H1 (cell line): ENCODE measurements around the gene RAP1GDS1. TPM values are rescaled to one million over a fixed set of nuclear protein-coding genes. Genes with fewer than 3 reads are reported as not detected.

Source experiments
- CTCF ChIA-PET: fragments of 300-600 bp; sonication (Branson Sonifier 250); formaldehyde crosslinking; loops from one replicate; lab custom pipeline; 2021; ENCODE audit not compliant: partially characterized antibody; lab: Charles Lee
- POLR2A ChIA-PET: fragments of 300-600 bp; sonication (Branson Sonifier 250); formaldehyde crosslinking; loops from one replicate; lab custom pipeline; 2021; ENCODE audit warnings: inconsistent platforms; ENCODE audit not compliant: partially characterized antibody; lab: Charles Lee
- DNase-seq, 2 experiments: peaks; one replicate each; pipeline versions ENCODE4 v3.0.0 to v3.0.0-alpha.2; 2010 to 2022; ENCODE audit warnings: low spot score in 2 of 2, low read depth in 1 of 2, mixed read lengths in 1 of 2
- FAIRE-seq: peaks from 2 replicates; lab custom pipeline; 2011; peaks lifted over from hg19 to GRCh38; lab: Jason Lieb, UNC
- H2AFZ ChIP-seq: 2 replicates; pipeline ENCODE4 v1.8.1; 2012; ENCODE audit warnings: low read length, inconsistent platforms
- H2AK5ac ChIP-seq: 2 replicates; pipeline ENCODE4 v1.6.1; 2013; ENCODE audit warnings: low read depth, low read length
- H2BK120ac ChIP-seq: replicated peaks from 2 replicates; pipeline ENCODE3; 2013; ENCODE audit warnings: low read depth, low read length, inconsistent platforms
- H2BK12ac ChIP-seq: 2 replicates; pipeline ENCODE4 v1.6.1; 2013; ENCODE audit warnings: low read depth, low read length
- H2BK15ac ChIP-seq: 2 replicates; pipeline ENCODE4 v1.6.1; 2013; ENCODE audit warnings: low read length
- H2BK20ac ChIP-seq: 2 replicates; pipeline ENCODE4 v1.6.1; 2013; ENCODE audit warnings: low read length
- H2BK5ac ChIP-seq: 2 replicates; pipeline ENCODE4 v1.6.1; 2013; ENCODE audit warnings: low read depth, low read length
- H3K14ac ChIP-seq: 2 replicates; pipeline ENCODE4 v1.6.1; 2013; ENCODE audit warnings: inconsistent platforms; ENCODE audit not compliant: insufficient read length
- H3K18ac ChIP-seq: 2 replicates; pipeline ENCODE4 v1.6.1; 2013; ENCODE audit warnings: low read length; ENCODE audit errors: extremely low read depth
- H3K23ac ChIP-seq: 2 replicates; pipeline ENCODE4 v1.6.1; 2013; ENCODE audit warnings: inconsistent platforms; ENCODE audit not compliant: insufficient read length
- H3K23me2 ChIP-seq: 2 replicates; pipeline ENCODE4 v1.6.1; 2013; ENCODE audit warnings: low read depth, low read length
- H3K27ac ChIP-seq: 2 replicates; pipeline ENCODE4 v1.6.1; 2011; ENCODE audit warnings: low read depth, low read length, inconsistent platforms
- H3K27me3 ChIP-seq, 4 experiments: replicated peaks in 1 of 4; 1 replicate in 1 of 4; 2 replicates in 3 of 4; pipeline versions ENCODE4 v1.6.1 to v1.8.1; 2011 to 2013; ENCODE audit warnings: low read length in 3 of 4, mild to moderate bottlenecking in 3 of 4, inconsistent platforms in 2 of 4, mixed read lengths in 2 of 4, moderate library complexity in 1 of 4; ENCODE audit not compliant: control insufficient read depth in 3 of 4, insufficient read depth in 3 of 4; ENCODE audit errors: extremely low read depth in 1 of 4
- H3K36me3 ChIP-seq, 4 experiments: 2 replicates each; pipeline versions ENCODE4 v1.6.1 to v1.8.1; 2011 to 2013; ENCODE audit warnings: mild to moderate bottlenecking in 4 of 4, low read length in 3 of 4, moderate library complexity in 2 of 4, control low read depth in 1 of 4, inconsistent platforms in 1 of 4; ENCODE audit not compliant: insufficient read depth in 4 of 4, control insufficient read depth in 2 of 4
- H3K4ac ChIP-seq: replicated peaks from 2 replicates; pipeline ENCODE3; 2013; ENCODE audit warnings: low read length, low read depth, mixed read lengths, inconsistent platforms; ENCODE audit not compliant: insufficient read length
- H3K4me1 ChIP-seq, 4 experiments: replicated peaks in 1 of 4; 1 replicate in 1 of 4; 2 replicates in 3 of 4; pipeline versions ENCODE4 v1.6.1 to v1.8.1; 2011 to 2013; ENCODE audit warnings: low read length in 3 of 4, inconsistent platforms in 2 of 4, mixed read lengths in 1 of 4; ENCODE audit not compliant: insufficient read depth in 4 of 4, control insufficient read depth in 3 of 4
- H3K4me2 ChIP-seq, 2 experiments: 2 replicates each; pipeline versions ENCODE4 v1.6.1 to v1.8.1; 2011 to 2013; ENCODE audit warnings: low read depth in 2 of 2, low read length in 2 of 2, control low read depth in 1 of 2, inconsistent platforms in 1 of 2, mild to moderate bottlenecking in 1 of 2; ENCODE audit not compliant: insufficient read depth in 1 of 2
- H3K4me3 ChIP-seq, 4 experiments: fragments of 200-600, 300-600 bp in 1 of 4; sonication (generic), shearing (Covaris generic), sonication (Bioruptor Twin) in 1 of 4; 2 replicates each; pipeline versions ENCODE4 v1.5.1 to v1.8.1; 2011 to 2016; ENCODE audit warnings: low read length in 4 of 4, low read depth in 3 of 4, control low read depth in 2 of 4, inconsistent platforms in 2 of 4, mild to moderate bottlenecking in 2 of 4, mixed read lengths in 1 of 4, moderate library complexity in 1 of 4; ENCODE audit not compliant: insufficient read depth in 2 of 4; ENCODE audit errors: extremely low read depth in 1 of 4
- H3K56ac ChIP-seq: replicated peaks from 2 replicates; pipeline ENCODE3; 2013; ENCODE audit warnings: low read depth, mild to moderate bottlenecking, mixed read lengths, low read length, inconsistent platforms; ENCODE audit not compliant: insufficient read length
- H3K79me1 ChIP-seq: 2 replicates; pipeline ENCODE4 v1.6.1; 2013; ENCODE audit warnings: low read depth, low read length, control low read depth
- H3K79me2 ChIP-seq, 2 experiments: 2 replicates each; pipeline versions ENCODE4 v1.6.1 to v1.8.1; 2012 to 2013; ENCODE audit warnings: low read length in 2 of 2, mild to moderate bottlenecking in 2 of 2, inconsistent platforms in 1 of 2; ENCODE audit not compliant: insufficient read depth in 2 of 2, control insufficient read depth in 1 of 2
- H3K9ac ChIP-seq, 4 experiments: replicated peaks in 1 of 4; 1 replicate in 1 of 4; 2 replicates in 3 of 4; pipeline versions ENCODE4 v1.6.1 to v1.8.1; 2011 to 2013; ENCODE audit warnings: low read depth in 3 of 4, low read length in 3 of 4, control low read depth in 2 of 4, mild to moderate bottlenecking in 2 of 4, moderate library complexity in 2 of 4, inconsistent platforms in 1 of 4; ENCODE audit errors: extremely low read depth in 1 of 4
- H3K9me3 ChIP-seq, 2 experiments: 2 replicates each; pipeline versions ENCODE4 v1.6.1 to v1.8.1; 2012 to 2013; ENCODE audit warnings: mild to moderate bottlenecking in 2 of 2, moderate library complexity in 2 of 2, control low read depth in 1 of 2, inconsistent platforms in 1 of 2, low read depth in 1 of 2, low read length in 1 of 2, mixed read lengths in 1 of 2; ENCODE audit not compliant: insufficient read depth in 2 of 2
- H4K20me1 ChIP-seq, 2 experiments: replicated peaks in 1 of 2; 2 replicates each; pipeline versions ENCODE3 to v1.8.1; 2011 to 2013; ENCODE audit warnings: inconsistent platforms in 2 of 2, low read length in 2 of 2, mild to moderate bottlenecking in 1 of 2; ENCODE audit not compliant: insufficient read depth in 2 of 2, control insufficient read depth in 1 of 2
- H4K5ac ChIP-seq: 2 replicates; pipeline ENCODE4 v1.6.1; 2013; ENCODE audit warnings: low read length, low read depth, mixed read lengths, inconsistent platforms; ENCODE audit not compliant: insufficient read length
- H4K8ac ChIP-seq: 2 replicates; pipeline ENCODE4 v1.8.0; 2013; ENCODE audit warnings: mild to moderate bottlenecking, moderate library complexity, low read length, inconsistent platforms; ENCODE audit not compliant: insufficient read depth; ENCODE audit errors: extremely low read depth
- H4K91ac ChIP-seq: replicated peaks from 2 replicates; pipeline ENCODE3; 2013; ENCODE audit warnings: low read length, mixed read lengths, inconsistent platforms; ENCODE audit not compliant: insufficient read length
- BRCA1 ChIP-seq: IDR thresholded peaks from 2 replicates; pipeline ENCODE4 v1.6.1; 2012; ENCODE audit warnings: low read depth, low read length, improper control_type of control experiment
- CBX8 ChIP-seq: fragments of 300-800, 300-1000 bp; sonication (generic); IDR thresholded peaks from 2 replicates; pipeline ENCODE4 v1.7.1; 2016; ENCODE audit warnings: low read depth, low read length, borderline replicate concordance
- CTBP2 ChIP-seq: IDR thresholded peaks from 2 replicates; pipeline ENCODE4 v1.7.0; 2011; ENCODE audit warnings: borderline replicate concordance, mild to moderate bottlenecking, moderate library complexity, mixed read lengths, low read length; ENCODE audit not compliant: insufficient read depth, insufficient read length
- FOSL1 ChIP-seq: IDR thresholded peaks from 2 replicates; pipeline ENCODE4 v1.6.1; 2011; ENCODE audit warnings: mild to moderate bottlenecking, low read depth, low read length, moderate library complexity; ENCODE audit not compliant: insufficient read depth
- GTF2F1 ChIP-seq: IDR thresholded peaks from 2 replicates; pipeline ENCODE4 v1.6.1; 2012; ENCODE audit warnings: low read depth, low read length, improper control_type of control experiment, borderline replicate concordance
- SIX5 ChIP-seq: IDR thresholded peaks from 2 replicates; pipeline ENCODE4 v1.6.1; 2011; ENCODE audit warnings: mild to moderate bottlenecking, low read depth, low read length
- TAF7 ChIP-seq: optimal IDR thresholded peaks from 2 replicates; pipeline ENCODE3; 2011; ENCODE audit warnings: low read depth, mild to moderate bottlenecking, inconsistent platforms, low read length, moderate library complexity, borderline replicate concordance
- YY1 ChIP-seq: IDR thresholded peaks from 2 replicates; pipeline ENCODE4 v1.6.1; 2011; ENCODE audit warnings: low read depth, mild to moderate bottlenecking, low read length
- WGBS, 2 experiments: shearing (Covaris generic) in 1 of 2; methylation state at CpG; one replicate each; pipeline versions ENCODE4 v1.1.6 to v1.1.7; 2013 to 2015; ENCODE audit warnings: low lambda C conversion rate in 2 of 2, mixed read lengths in 2 of 2, inconsistent platforms in 1 of 2, low coverage in 1 of 2, missing lambda C conversion rate in 1 of 2; ENCODE audit not compliant: insufficient replicate concordance in 2 of 2, insufficient coverage in 1 of 2, insufficient read length in 1 of 2; ENCODE audit errors: extremely low coverage in 1 of 2, missing lambda C conversion rate in 1 of 2; 5-methylcytosine and 5-hydroxymethylcytosine counted together
- polyA plus RNA-seq, 7 experiments: library from polyadenylated mRNA; depleted of rRNA in 3 of 7; stranded (reverse) in 5 of 7; unstranded in 2 of 7; fragments of >200 nt in 5 of 7; fragments of 200-250 nt in 2 of 7; gene quantifications; 1 replicate in 5 of 7; 2 replicates in 1 of 7; 4 replicates in 1 of 7; pipeline versions ENCODE4 v1.2.1 to v1.2.3, GENCODE V29; 2011 to 2013; ENCODE audit warnings: missing spikeins in 2 of 7, mixed read lengths in 2 of 7
- total RNA-seq: library from RNA; stranded (reverse); fragmentation: NEBNext Ultra II Directional; extraction: Animal tissue kit (Norgen Biotek cat#: 25700); gene quantifications from 2 replicates; pipeline ENCODE4 v1.2.1, GENCODE V29; 2021
- TF ChIP-seq, protein P1 (sequence below), 3 experiments: IDR thresholded peaks; 1 replicate in 2 of 3; 2 replicates in 1 of 3; pipeline versions ENCODE4 v1.5.1 to v1.6.1; 2011; ENCODE audit warnings: low read length in 3 of 3, mild to moderate bottlenecking in 3 of 3, inconsistent platforms in 2 of 3, low read depth in 1 of 3, moderate library complexity in 1 of 3; ENCODE audit not compliant: insufficient read depth in 1 of 3; ENCODE audit errors: control extremely low read depth in 1 of 3
- TF ChIP-seq, protein P2 (sequence below): IDR thresholded peaks from 2 replicates; pipeline ENCODE4 v1.6.1; 2011; ENCODE audit warnings: low read length, improper control_type of control experiment

The RAP1GDS1 gene
- total and polyA plus RNA-seq, 2 of the 8 experiments (the other 6 are each of a cell fraction or from before 2014, with no cell fraction given) = 12.8 to 31.9 TPM

DNA sequence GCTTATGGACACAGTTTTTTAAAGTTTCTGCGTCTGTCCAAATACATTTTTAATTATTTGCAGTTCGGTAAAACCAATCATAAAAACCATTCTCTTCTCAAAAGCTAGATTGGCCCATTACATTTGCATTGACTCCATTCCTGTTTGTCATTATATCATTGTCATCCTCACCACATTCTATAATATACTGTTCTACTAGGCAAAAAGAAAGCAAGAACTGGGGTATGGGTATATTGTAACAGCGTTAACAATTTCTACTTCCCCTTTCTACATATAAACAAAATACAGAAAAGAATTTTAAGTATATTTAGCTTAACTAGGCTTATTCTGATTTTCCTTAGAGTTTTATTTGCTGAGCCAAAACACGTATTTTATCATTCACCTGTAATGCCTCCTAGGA is 91.8 kb downstream of the RAP1GDS1 start:
- no peaks in the 10 kb centered on the region for H3K9me3 ChIP-seq
- H2BK5ac ChIP-seq = no peak overlapping the region
- no peak overlapping the region for H2BK12ac ChIP-seq
- H4K91ac ChIP-seq = no peak overlapping the region
- ChIA-PET CTCF (no interaction called here), POLR2A (no interaction called here)
- H2AFZ ChIP-seq = no peak overlapping the region
- no peak overlapping the region for H3K4ac ChIP-seq
- no peaks in the 10 kb centered on the region for H3K79me1 ChIP-seq
- H3K4me3 ChIP-seq = no peak overlapping the region
- no peak overlapping the region for H2AK5ac ChIP-seq
- H3K4me2 ChIP-seq = no peak overlapping the region
- TF ChIP-seq SIX5 (no peak), GTF2F1 (no peak), YY1 (no peak), CBX8 (no peak), TAF7 (no peak), FOSL1 (no peak), CTBP2 (no peak), BRCA1 (no peak)
- TF ChIP-seq, protein P1, sequence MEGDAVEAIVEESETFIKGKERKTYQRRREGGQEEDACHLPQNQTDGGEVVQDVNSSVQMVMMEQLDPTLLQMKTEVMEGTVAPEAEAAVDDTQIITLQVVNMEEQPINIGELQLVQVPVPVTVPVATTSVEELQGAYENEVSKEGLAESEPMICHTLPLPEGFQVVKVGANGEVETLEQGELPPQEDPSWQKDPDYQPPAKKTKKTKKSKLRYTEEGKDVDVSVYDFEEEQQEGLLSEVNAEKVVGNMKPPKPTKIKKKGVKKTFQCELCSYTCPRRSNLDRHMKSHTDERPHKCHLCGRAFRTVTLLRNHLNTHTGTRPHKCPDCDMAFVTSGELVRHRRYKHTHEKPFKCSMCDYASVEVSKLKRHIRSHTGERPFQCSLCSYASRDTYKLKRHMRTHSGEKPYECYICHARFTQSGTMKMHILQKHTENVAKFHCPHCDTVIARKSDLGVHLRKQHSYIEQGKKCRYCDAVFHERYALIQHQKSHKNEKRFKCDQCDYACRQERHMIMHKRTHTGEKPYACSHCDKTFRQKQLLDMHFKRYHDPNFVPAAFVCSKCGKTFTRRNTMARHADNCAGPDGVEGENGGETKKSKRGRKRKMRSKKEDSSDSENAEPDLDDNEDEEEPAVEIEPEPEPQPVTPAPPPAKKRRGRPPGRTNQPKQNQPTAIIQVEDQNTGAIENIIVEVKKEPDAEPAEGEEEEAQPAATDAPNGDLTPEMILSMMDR (IDR thresholded peaks at IDR 0.05; ENCODE audit: control extremely low read depth in 1 of 3, insufficient read depth in 1 of 3, low read depth in 1 of 3, low read length in 3 of 3) = no peak
- TF ChIP-seq, protein P2, sequence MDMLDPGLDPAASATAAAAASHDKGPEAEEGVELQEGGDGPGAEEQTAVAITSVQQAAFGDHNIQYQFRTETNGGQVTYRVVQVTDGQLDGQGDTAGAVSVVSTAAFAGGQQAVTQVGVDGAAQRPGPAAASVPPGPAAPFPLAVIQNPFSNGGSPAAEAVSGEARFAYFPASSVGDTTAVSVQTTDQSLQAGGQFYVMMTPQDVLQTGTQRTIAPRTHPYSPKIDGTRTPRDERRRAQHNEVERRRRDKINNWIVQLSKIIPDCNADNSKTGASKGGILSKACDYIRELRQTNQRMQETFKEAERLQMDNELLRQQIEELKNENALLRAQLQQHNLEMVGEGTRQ = no peak
- FAIRE-seq = no peak
- no peak overlapping the region for H2BK20ac ChIP-seq
- no peaks in the 10 kb centered on the region for H3K4me1 ChIP-seq
- H3K9ac ChIP-seq = no peak overlapping the region
- no peak overlapping the region for H3K14ac ChIP-seq
- no peaks in the 10 kb centered on the region for H3K23me2 ChIP-seq
- H4K20me1 ChIP-seq = no peaks in the 10 kb centered on the region
- no peaks in the 10 kb centered on the region for H3K27me3 ChIP-seq
- no peak overlapping the region for H3K18ac ChIP-seq
- H3K27ac ChIP-seq = no peak overlapping the region
- no peak overlapping the region for H4K5ac ChIP-seq
- no peak overlapping the region for H2BK15ac ChIP-seq
- no peak overlapping the region for H4K8ac ChIP-seq
- H2BK120ac ChIP-seq = no peak overlapping the region
- no peak for DNase-seq
- H3K79me2 ChIP-seq = no peaks in the 10 kb centered on the region
- no peak overlapping the region for H3K23ac ChIP-seq
- 88% methylated on average over 4 of the region's 4 CpGs; no CpG with 5 or more reads in 1 of the 2 experiments for WGBS, 2 experiments
- H3K36me3 ChIP-seq = no peaks in the 10 kb centered on the region
- no peak overlapping the region for H3K56ac ChIP-seq
